ENCODE measurements around the gene TRIO. TPM values are rescaled to one million over a fixed set of nuclear protein-coding genes. Genes with fewer than 3 reads are reported as not detected.

TRIO gene
- total and polyA plus RNA-seq, 7 donors = 18.5 to 77.5 (median 35.0) TPM

GRCh38 chr5:14525397-14525796 is 382.3 kb downstream of the TRIO start:
- H3K36me3 ChIP-seq (ENCODE audit: insufficient read depth in 1 of 2, low read depth in 1 of 2) = no peaks in the 10 kb centered on the region
- TF ChIP-seq CTCF (IDR thresholded peaks at IDR 0.05) = no peak
- H3K27me3 ChIP-seq (ENCODE audit: insufficient read depth in 3 of 3, low read length in 2 of 3) = no peaks in the 10 kb centered on the region
- WGBS, 3 donors = 89 to 95% (median 92%) methylated on average over 4 of the region's 4 CpGs
- H3K4me3 ChIP-seq = no peak overlapping the region
- no peaks in the 10 kb centered on the region for H3K4me1 ChIP-seq
- no peaks in the 10 kb centered on the region for H3K9me3 ChIP-seq
- H3K27ac ChIP-seq = no peak overlapping the region
- no peak for ATAC-seq
- intact Hi-C loops (cut with DNase I) = no loop called here
- no peak for DNase-seq

DNA sequence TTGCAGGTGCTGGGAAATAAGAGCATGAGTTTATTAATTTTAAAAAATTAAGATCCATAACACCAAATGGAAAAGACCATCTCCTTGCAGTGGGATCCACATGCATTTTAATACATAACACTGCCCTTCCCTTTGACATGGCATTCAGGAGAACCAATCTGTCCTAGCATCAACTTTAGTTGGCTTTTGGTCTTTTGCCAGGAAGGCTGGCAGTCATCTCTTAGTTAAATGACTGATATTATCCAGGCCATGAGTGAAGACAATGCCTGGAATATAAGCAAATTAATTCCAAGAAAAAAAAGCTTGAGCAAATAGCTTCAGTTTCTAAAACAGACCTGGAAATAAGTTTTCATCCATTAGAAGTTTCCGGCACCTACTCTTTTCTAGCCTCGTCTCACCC is 383.4 kb downstream of the TRIO start:
- DNase-seq (no peak), ATAC-seq (no peak)
- H3K9me3 ChIP-seq = no peaks in the 10 kb centered on the region
- H3K27ac ChIP-seq = no peak overlapping the region
- no peaks in the 10 kb centered on the region for H3K36me3 ChIP-seq (ENCODE audit: insufficient read depth in 1 of 2, low read depth in 1 of 2)
- H3K27me3 ChIP-seq (ENCODE audit: insufficient read depth in 3 of 3, low read length in 2 of 3) = no peaks in the 10 kb centered on the region
- TF ChIP-seq CTCF (IDR thresholded peaks at IDR 0.05) = no peak
- intact Hi-C loops (cut with DNase I) = no loop called here
- no peaks in the 10 kb centered on the region for H3K4me1 ChIP-seq
- H3K4me3 ChIP-seq = no peak overlapping the region
- 86 to 98% (median 94%) methylated on average over 2 of the region's 2 CpGs for WGBS, 3 donors

- WGBS, 3 donors = 72 to 80% (median 75%) methylated on average over 6 of the region's 6 CpGs
- ATAC-seq (no peak), DNase-seq (no peak)
- Histone ChIP-seq H3K27me3 (ENCODE audit: insufficient read depth in 3 of 3, low read length in 2 of 3) (no peaks in the 10 kb centered on the region), H3K27ac (no peak overlapping the region), H3K36me3 (ENCODE audit: insufficient read depth in 1 of 2, low read depth in 1 of 2) (no peaks in the 10 kb centered on the region), H3K9me3 (no peaks in the 10 kb centered on the region), H3K4me3 (no peak overlapping the region), H3K4me1 (no peaks in the 10 kb centered on the region)
- TF ChIP-seq CTCF (IDR thresholded peaks at IDR 0.05) = no peak
- intact Hi-C loops (cut with DNase I) = no loop called here
Measured at GRCh38 chr5:14528115-14528514, 385.0 kb downstream of the TRIO start.

DNA sequence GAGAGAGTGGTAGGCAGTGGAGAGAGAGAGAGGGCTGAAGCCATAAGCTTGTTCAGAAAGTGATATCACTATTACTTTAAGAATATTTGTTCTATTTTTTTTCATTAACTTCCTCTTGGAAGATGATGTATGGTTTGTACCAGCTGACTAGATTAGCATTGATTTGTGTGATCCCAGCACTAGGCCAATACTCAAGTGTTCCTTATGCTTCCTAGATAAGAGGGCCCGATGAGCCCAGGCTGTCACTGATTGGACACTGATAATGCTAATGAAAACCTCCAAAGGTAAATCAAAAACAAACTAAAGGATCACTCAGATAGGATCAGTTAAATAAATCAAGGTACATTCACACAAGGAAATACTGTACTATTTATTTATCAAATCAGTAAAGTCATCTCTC is 385.8 kb downstream of the TRIO start:
- WGBS, 3 donors = 78 to 91% (median 82%) methylated on average over 1 of the region's 1 CpG
- Histone ChIP-seq H3K4me3 (no peak overlapping the region), H3K27ac (no peak overlapping the region), H3K4me1 (no peaks in the 10 kb centered on the region), H3K27me3 (ENCODE audit: insufficient read depth in 3 of 3, low read length in 2 of 3) (no peaks in the 10 kb centered on the region), H3K9me3 (no peaks in the 10 kb centered on the region), H3K36me3 (ENCODE audit: insufficient read depth in 1 of 2, low read depth in 1 of 2) (no peaks in the 10 kb centered on the region)
- no peak for DNase-seq
- intact Hi-C loops (cut with DNase I) = no loop called here
- no peak for TF ChIP-seq CTCF (IDR thresholded peaks at IDR 0.05)
- ATAC-seq = no peak

- Histone ChIP-seq H3K36me3 (ENCODE audit: insufficient read depth in 1 of 2, low read depth in 1 of 2) (no peaks in the 10 kb centered on the region), H3K27me3 (ENCODE audit: insufficient read depth in 3 of 3, low read length in 2 of 3) (no peaks in the 10 kb centered on the region), H3K9me3 (no peaks in the 10 kb centered on the region), H3K4me1 (no peaks in the 10 kb centered on the region), H3K4me3 (no peak overlapping the region), H3K27ac (no peak overlapping the region)
- no peak for DNase-seq
- no peak for ATAC-seq
- no peak for TF ChIP-seq CTCF (IDR thresholded peaks at IDR 0.05)
- 66 to 75% (median 74%) methylated on average over 7 of the region's 7 CpGs for WGBS, 3 donors
- intact Hi-C loops (cut with DNase I) = no loop called here
Measured at GRCh38 chr5:14531668-14532067, 388.5 kb downstream of the TRIO start.

Data from psoas muscle (tissue), 8 donors.